ENCODE measurements around the gene RYR2. TPM values are rescaled to one million over a fixed set of nuclear protein-coding genes. Genes with fewer than 3 reads are reported as not detected.

Gene RYR2
- total and polyA plus RNA-seq, 7 donors: under 0.01 to 22.4 (median 6.1) TPM

DNA sequence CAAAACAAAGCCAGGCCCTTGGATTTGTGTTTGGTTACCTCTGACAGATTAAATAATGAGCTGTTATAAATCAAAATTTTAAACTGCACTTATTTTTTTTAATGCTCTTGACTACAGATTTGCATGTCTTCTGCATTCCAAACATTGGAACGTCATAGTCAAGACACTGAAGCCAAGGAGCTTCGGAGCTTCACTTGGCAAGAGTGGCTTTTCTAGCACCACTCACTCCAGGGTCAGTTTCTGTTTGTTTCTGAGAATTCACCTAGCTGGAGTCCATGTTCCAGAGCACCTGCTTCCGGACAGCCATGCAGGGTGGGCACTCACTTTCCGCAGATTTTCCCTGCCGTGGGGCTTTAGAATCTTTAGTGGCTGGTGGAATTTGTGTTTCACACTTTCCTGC is 645.8 kb downstream of the RYR2 start:
- intact Hi-C loops (cut with DNase I): no loop called here
- 84 to 90% methylated on average over 5 of the region's 5 CpGs for WGBS, 2 donors
- DNase-seq: no peak
- peaks cover 0 to 11% (median 5%) of the 10 kb centered on the region in 4 donors for H3K4me1 ChIP-seq
- no peak for TF ChIP-seq POLR2A (IDR thresholded peaks at IDR 0.05)
- TF ChIP-seq POLR2AphosphoS5 (IDR thresholded peaks at IDR 0.05): no peak
- TF ChIP-seq, protein P1, sequence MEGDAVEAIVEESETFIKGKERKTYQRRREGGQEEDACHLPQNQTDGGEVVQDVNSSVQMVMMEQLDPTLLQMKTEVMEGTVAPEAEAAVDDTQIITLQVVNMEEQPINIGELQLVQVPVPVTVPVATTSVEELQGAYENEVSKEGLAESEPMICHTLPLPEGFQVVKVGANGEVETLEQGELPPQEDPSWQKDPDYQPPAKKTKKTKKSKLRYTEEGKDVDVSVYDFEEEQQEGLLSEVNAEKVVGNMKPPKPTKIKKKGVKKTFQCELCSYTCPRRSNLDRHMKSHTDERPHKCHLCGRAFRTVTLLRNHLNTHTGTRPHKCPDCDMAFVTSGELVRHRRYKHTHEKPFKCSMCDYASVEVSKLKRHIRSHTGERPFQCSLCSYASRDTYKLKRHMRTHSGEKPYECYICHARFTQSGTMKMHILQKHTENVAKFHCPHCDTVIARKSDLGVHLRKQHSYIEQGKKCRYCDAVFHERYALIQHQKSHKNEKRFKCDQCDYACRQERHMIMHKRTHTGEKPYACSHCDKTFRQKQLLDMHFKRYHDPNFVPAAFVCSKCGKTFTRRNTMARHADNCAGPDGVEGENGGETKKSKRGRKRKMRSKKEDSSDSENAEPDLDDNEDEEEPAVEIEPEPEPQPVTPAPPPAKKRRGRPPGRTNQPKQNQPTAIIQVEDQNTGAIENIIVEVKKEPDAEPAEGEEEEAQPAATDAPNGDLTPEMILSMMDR (IDR thresholded peaks at IDR 0.05): no peak
- no peak for TF ChIP-seq EP300 (IDR thresholded peaks at IDR 0.05)
- peak overlapping the region in 1 of 4 donors; percentile 38 for H3K27ac ChIP-seq
- H3K27me3 ChIP-seq: no peaks in the 10 kb centered on the region
- no peaks in the 10 kb centered on the region for H3K36me3 ChIP-seq
- no peaks in the 10 kb centered on the region for H3K9me3 ChIP-seq
- H3K4me3 ChIP-seq: peak overlapping the region in 2 of 4 donors; percentile 0 to 19

DNA sequence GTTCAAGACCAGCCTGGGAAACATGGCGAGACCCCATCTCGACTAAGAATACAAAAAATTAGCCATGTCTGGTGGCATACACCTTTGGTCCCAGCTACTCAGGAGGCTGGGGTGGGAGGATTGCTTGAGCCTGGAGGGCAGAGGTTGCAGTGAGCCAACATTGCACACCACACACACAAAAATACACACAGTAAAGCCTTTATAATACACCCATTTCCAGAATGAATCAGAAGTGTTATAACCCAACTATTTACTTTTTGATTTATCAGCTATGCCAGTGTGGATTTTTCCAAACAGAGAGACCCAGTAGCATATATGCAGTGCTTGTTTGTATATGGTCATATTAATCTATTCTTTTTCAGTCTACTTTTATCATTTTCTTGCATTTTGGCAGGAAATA is 648.7 kb downstream of the RYR2 start:
- Histone ChIP-seq H3K27me3 (no peaks in the 10 kb centered on the region), H3K9me3 (no peaks in the 10 kb centered on the region), H3K27ac (no peak overlapping the region), H3K4me1 (peaks cover 0 to 17% (median 8%) of the 10 kb centered on the region in 4 donors), H3K4me3 (no peak overlapping the region), H3K36me3 (no peaks in the 10 kb centered on the region)
- TF ChIP-seq POLR2A (IDR thresholded peaks at IDR 0.05): no peak
- TF ChIP-seq EP300 (IDR thresholded peaks at IDR 0.05): no peak
- TF ChIP-seq, protein P1 (IDR thresholded peaks at IDR 0.05): no peak
- no peak for TF ChIP-seq POLR2AphosphoS5 (IDR thresholded peaks at IDR 0.05)
- intact Hi-C loops (cut with DNase I): no loop called here
- WGBS, 2 donors: 91 to 94% methylated on average over 2 of the region's 2 CpGs
- no peak for DNase-seq

DNA sequence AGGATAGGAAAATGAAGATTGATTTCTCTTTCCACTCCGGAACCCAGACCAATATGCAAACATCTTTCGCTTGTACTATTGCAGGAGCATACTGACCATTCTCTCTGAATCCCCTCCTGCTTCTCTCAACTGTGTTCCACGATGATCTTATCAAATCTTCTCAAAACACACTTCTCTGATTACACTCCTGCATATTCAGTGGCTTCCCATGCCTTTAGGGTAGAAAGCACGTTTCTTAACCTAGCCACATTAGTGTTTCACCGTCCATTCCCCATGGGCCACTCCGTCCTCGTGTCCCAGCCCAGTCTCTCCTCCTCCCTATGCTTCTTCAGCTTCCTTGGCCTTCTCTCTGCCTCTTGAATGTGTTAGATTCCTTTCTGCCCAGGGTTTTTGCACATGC is 650.3 kb downstream of the RYR2 start:
- H3K27ac ChIP-seq: no peak overlapping the region
- H3K9me3 ChIP-seq: no peaks in the 10 kb centered on the region
- H3K27me3 ChIP-seq: no peaks in the 10 kb centered on the region
- no peak overlapping the region for H3K4me3 ChIP-seq
- H3K36me3 ChIP-seq: no peaks in the 10 kb centered on the region
- intact Hi-C loops (cut with DNase I): no loop called here
- DNase-seq: no peak
- peaks cover 0 to 26% (median 15%) of the 10 kb centered on the region in 4 donors for H3K4me1 ChIP-seq
- 79 to 91% methylated on average over 7 of the region's 7 CpGs for WGBS, 2 donors
- TF ChIP-seq POLR2AphosphoS5 (IDR thresholded peaks at IDR 0.05) (no peak), EP300 (IDR thresholded peaks at IDR 0.05) (no peak), POLR2A (IDR thresholded peaks at IDR 0.05) (no peak)
- TF ChIP-seq, protein P1 (IDR thresholded peaks at IDR 0.05): no peak

GRCh38 chr1:237695878-237696277 is 653.9 kb downstream of the RYR2 start:
- DNase-seq: no peak
- intact Hi-C loops (cut with DNase I): no loop called here
- peaks cover 0 to 24% (median 12%) of the 10 kb centered on the region in 4 donors for H3K4me1 ChIP-seq
- H3K36me3 ChIP-seq: no peaks in the 10 kb centered on the region
- no peaks in the 10 kb centered on the region for H3K27me3 ChIP-seq
- no peak overlapping the region for H3K4me3 ChIP-seq
- no peaks in the 10 kb centered on the region for H3K9me3 ChIP-seq
- peak overlapping the region in 3 of 4 donors; percentile 34 to 67 (median 54) for H3K27ac ChIP-seq
- TF ChIP-seq EP300 (IDR thresholded peaks at IDR 0.05): no peak
- peak in 1 of 4 donors; percentile 30 for TF ChIP-seq POLR2AphosphoS5 (IDR thresholded peaks at IDR 0.05)

DNA sequence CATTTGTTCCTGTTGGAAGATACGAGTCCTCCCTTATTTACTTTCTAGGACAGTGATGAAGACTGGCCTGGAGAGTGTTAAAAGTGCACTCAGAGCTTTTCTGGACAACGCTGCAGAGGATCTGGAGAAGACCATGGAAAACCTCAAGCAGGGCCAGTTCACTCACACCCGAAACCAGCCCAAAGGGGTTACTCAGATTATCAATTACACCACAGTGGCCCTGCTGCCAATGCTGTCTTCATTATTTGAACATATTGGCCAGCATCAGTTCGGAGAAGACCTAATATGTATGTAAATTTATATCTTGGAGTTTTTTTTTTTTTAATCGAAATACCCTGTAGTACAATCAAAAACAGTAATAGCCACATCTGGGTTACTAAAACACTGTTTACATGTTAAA is 658.2 kb downstream of the RYR2 start:
- Histone ChIP-seq H3K4me3 (no peak overlapping the region), H3K27ac (no peak overlapping the region), H3K9me3 (no peaks in the 10 kb centered on the region), H3K36me3 (no peaks in the 10 kb centered on the region), H3K27me3 (no peaks in the 10 kb centered on the region), H3K4me1 (peaks cover 0 to 29% (median 11%) of the 10 kb centered on the region in 4 donors)
- TF ChIP-seq POLR2AphosphoS5 (IDR thresholded peaks at IDR 0.05): no peak
- TF ChIP-seq, protein P1 (IDR thresholded peaks at IDR 0.05): no peak
- no peak for TF ChIP-seq POLR2A (IDR thresholded peaks at IDR 0.05)
- no peak for TF ChIP-seq EP300 (IDR thresholded peaks at IDR 0.05)
- intact Hi-C loops (cut with DNase I): no loop called here
- 79 to 81% methylated on average over 5 of the region's 5 CpGs for WGBS, 2 donors
- no peak for DNase-seq
